Body of pancreas (tissue), 4 donors: ENCODE data around the gene TCTN1.

ENCODE experiments used
- POLR2A ChIP-seq, 3 donors: fragments of 450-650 bp; IDR thresholded peaks; one replicate each; pipeline ENCODE4 v1.6.1; 2016; ENCODE audit warnings: antibody characterized with exemption in 3 of 3, mild to moderate bottlenecking in 2 of 3
- TF ChIP-seq, protein P1 (sequence below), 7 experiments: fragments of 450-650 bp in 4 of 7; fragments of 200-600 bp in 3 of 7; sonication (generic) in 3 of 7; IDR thresholded peaks; one replicate each; pipeline ENCODE4 v1.5.1; 2016 to 2019; ENCODE audit warnings: antibody characterized with exemption in 7 of 7

DNA sequence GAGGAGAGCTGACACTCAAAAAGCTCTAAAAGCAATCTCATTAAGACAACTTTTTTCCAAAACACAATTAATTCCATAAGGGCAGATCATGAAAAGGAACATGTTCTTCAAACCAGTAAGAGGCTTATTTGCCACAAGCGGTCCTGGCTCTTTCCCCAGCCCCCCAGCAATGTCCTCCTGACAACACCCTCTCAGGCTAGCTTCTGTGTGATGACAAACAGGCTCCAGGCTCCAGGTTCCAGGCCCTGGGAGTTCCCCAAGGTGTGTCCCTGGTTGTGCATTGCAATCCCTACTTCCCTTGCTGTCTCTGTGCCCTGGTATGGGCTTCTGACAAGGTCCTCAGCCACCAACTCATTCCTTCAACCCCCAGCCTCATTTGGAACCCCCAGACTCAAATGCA is 66.1 kb downstream of the TCTN1 start:
- TF ChIP-seq, protein P1, sequence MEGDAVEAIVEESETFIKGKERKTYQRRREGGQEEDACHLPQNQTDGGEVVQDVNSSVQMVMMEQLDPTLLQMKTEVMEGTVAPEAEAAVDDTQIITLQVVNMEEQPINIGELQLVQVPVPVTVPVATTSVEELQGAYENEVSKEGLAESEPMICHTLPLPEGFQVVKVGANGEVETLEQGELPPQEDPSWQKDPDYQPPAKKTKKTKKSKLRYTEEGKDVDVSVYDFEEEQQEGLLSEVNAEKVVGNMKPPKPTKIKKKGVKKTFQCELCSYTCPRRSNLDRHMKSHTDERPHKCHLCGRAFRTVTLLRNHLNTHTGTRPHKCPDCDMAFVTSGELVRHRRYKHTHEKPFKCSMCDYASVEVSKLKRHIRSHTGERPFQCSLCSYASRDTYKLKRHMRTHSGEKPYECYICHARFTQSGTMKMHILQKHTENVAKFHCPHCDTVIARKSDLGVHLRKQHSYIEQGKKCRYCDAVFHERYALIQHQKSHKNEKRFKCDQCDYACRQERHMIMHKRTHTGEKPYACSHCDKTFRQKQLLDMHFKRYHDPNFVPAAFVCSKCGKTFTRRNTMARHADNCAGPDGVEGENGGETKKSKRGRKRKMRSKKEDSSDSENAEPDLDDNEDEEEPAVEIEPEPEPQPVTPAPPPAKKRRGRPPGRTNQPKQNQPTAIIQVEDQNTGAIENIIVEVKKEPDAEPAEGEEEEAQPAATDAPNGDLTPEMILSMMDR (IDR thresholded peaks at IDR 0.05): no peak
- TF ChIP-seq POLR2A (IDR thresholded peaks at IDR 0.05): no peak
